ENCODE measurements around the gene AP4E1.
A peak's percentile ranks its signal among the peaks of the same experiment; 100 is the strongest.

GRCh38 chr15:50876989-50877360 is 31.5 kb upstream of the AP4E1 start:
- TF ChIP-seq CTCF (IDR thresholded peaks at IDR 0.05) (peak in 2 of 3 experiments; percentile 95 to 97), POLR2A (IDR thresholded peaks at IDR 0.05; ENCODE audit: low read depth) (no peak)

Measured in esophagus muscularis mucosa (tissue), 3 donors.